Germinal center (tissue), 1 donor: ENCODE measurements around the gene MIER2.
A peak's percentile ranks its signal among the peaks of the same experiment; 100 is the strongest.
"Not testable (repeated sequence)": the region's sequence is repeated elsewhere in the genome, so short reads cannot be mapped to it uniquely, and the experiment has no call there.

Experiments used
- DNase-seq: peaks from one replicate; pipeline ENCODE4 v3.0.0; 2012; ENCODE audit warnings: mixed read lengths, low spot score

The MIER2 gene

GRCh38 chr19:344625-345319 lies at the start of gene MIER2:
Gene MIER2, minus strand, starts transcription at chr19:344796. Its CDS starts 14 bp downstream, at chr19:344782.
- peak; percentile 98 for DNase-seq

GRCh38 chr19:393560-393959 lies 49.0 kb upstream of the MIER2 start:
- DNase-seq: not testable (repeated sequence)

GRCh38 chr19:392375-392970 lies 47.9 kb upstream of the MIER2 start:
- DNase-seq: no peak

GRCh38 chr19:391726-392374 lies 47.3 kb upstream of the MIER2 start:
- no peak for DNase-seq

GRCh38 chr19:391207-391557 lies 46.6 kb upstream of the MIER2 start:
- DNase-seq: no peak

GRCh38 chr19:390386-391206 lies 46.0 kb upstream of the MIER2 start:
- no peak for DNase-seq

GRCh38 chr19:389935-390289 lies 45.3 kb upstream of the MIER2 start:
- DNase-seq: no peak

GRCh38 chr19:389255-389934 lies 44.8 kb upstream of the MIER2 start:
- DNase-seq: no peak

- DNase-seq: no peak
These were observed 44.1 kb upstream of the MIER2 start for GRCh38 chr19:388691-389090.

- DNase-seq: no peak
These were observed 43.2 kb upstream of the MIER2 start for GRCh38 chr19:387777-388176.

GRCh38 chr19:386632-387301 lies 42.2 kb upstream of the MIER2 start:
- DNase-seq: not testable (repeated sequence)

GRCh38 chr19:386189-386588 lies 41.6 kb upstream of the MIER2 start:
- DNase-seq: not testable (repeated sequence)

GRCh38 chr19:384799-385169 lies 40.2 kb upstream of the MIER2 start:
- DNase-seq: no peak

GRCh38 chr19:383922-384798 lies 39.6 kb upstream of the MIER2 start:
- no peak for DNase-seq

- no peak for DNase-seq
These were observed 38.4 kb upstream of the MIER2 start for GRCh38 chr19:383040-383439.

GRCh38 chr19:382578-382977 lies 38.0 kb upstream of the MIER2 start:
- DNase-seq: not testable (repeated sequence)

- DNase-seq: not testable (repeated sequence)
These were observed 37.3 kb upstream of the MIER2 start for GRCh38 chr19:381901-382300.

- DNase-seq: not testable (repeated sequence)
These were observed 36.1 kb upstream of the MIER2 start for GRCh38 chr19:380618-381219.

GRCh38 chr19:379796-380195 lies 35.2 kb upstream of the MIER2 start:
- no peak for DNase-seq

- no peak for DNase-seq
These were observed 34.1 kb upstream of the MIER2 start for GRCh38 chr19:378706-379105.
